Activated naive CD4-positive, alpha-beta T cell treated with Interleukin-2 at 50 U/mL for 16 hours (primary cell): ENCODE data around the gene ANAPC5.
"Not testable (repeated sequence)": the region's sequence is repeated elsewhere in the genome, so short reads cannot be mapped to it uniquely, and the experiment has no call there.

ENCODE experiments used
- DNase-seq: peaks from one replicate; pipeline ENCODE4 v3.0.0-alpha.2; 2020

Gene ANAPC5

DNA sequence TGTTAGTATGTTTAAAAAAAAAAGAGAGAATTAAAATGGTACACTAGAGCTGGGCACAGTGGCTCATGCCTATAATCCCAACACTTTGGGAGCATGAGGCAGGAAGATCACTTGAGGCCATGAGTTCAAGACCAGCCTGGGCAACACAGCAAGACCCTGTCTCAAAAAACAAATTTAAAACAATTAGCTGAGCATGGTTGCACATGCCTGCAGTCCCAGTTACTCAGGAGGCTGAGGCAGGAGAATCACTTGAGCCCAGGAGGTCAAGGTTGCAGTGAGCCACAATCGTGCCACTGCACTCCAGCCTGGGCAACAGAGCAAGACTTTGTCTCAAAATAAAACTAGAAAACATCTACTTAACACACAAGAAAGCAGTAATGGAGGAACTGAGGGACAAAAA is 42.0 kb downstream of the ANAPC5 start:
- DNase-seq, result not testable (repeated sequence)

DNA sequence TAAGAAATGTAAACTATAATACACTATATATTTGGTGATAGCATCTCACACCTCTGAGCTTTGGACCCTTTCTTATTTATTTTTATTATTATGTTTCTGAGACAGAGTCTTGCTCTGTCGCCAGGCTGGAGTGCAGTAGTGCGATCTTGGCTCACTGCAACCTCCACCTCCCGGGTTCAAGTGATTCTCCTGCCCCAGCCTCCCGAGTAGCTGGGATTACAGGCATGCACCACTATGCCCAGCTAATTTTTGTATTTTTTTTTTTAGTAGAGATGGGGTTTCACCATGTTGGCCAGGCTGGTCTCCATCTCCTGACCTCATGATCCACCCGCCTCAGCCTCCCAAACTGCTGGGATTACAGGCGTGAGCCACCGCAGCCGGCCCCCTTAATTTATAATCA is 44.8 kb downstream of the ANAPC5 start:
- DNase-seq, result not testable (repeated sequence)

DNA sequence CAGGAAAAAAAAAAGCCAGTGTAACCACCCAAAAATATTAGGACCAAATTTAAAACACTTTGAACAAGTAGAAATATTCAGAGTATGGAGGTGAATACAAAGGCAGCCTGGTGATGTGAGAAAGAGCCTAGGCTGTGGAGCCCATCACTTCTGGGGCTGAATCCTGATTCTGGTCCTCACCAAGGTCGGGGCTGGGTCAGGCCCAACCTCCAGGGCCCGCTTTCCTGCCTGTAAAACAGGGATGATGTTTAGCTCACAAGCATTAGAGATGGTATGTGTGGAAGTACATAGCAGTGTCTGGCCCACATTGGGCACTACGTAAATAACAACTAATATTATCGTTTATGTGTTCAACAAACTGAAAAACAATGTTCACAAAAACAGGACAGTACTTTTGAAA is 47.9 kb downstream of the ANAPC5 start:
- DNase-seq, result no peak

DNA sequence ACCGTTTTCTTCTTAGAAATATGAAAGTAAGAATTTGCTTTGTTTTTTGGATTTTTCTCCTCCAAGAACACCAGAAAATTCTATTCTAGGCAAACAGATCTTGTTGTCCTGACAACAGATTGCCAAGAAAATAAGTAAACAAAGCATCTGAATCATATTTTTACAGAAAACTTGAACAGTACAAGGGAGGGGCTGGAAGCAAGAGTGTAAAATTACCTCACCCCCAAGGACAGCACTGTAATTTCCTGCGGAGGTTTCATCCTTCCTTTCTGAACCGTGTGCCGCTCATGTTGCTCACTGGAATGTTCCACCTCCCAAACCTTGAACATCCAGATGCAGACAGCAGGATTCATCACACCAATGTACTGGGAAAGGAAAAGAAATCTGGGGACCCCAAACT is 50.3 kb downstream of the ANAPC5 start:
- no peak for DNase-seq

DNA sequence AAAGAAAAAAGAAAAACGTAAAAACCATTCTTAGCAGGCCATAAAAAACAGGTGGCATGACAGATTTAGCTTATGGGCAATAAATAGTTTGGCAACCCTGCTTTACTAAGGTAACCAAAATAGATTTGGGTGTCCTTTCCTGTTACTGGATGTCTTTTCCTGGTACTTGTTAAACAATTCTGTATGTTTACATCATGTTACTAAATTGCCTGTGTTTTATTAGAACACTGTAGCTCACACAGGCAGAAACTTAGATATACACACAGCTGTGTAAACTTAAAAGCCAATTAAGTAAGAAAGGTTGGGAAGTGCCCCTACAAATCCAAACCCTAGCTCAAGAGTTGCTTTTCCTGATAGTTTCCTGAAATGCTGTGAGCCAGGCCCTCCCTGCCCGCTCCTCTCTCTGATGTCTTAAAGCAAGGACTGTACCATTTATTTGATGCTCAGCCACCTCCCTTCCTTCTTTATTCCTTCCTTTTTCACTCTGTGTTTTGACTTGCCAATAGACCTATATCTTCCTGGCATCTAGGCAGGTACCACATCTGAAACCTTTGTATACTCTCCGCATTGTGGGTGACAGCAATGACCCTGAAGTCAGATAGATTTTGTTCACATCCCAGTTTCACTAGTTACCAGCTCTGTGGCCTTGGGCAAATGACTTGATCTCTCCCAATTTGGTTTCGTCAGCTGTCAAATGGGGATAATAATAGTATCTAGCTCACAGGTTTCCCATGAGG is 52.0 kb downstream of the ANAPC5 start:
- DNase-seq, result no peak

DNA sequence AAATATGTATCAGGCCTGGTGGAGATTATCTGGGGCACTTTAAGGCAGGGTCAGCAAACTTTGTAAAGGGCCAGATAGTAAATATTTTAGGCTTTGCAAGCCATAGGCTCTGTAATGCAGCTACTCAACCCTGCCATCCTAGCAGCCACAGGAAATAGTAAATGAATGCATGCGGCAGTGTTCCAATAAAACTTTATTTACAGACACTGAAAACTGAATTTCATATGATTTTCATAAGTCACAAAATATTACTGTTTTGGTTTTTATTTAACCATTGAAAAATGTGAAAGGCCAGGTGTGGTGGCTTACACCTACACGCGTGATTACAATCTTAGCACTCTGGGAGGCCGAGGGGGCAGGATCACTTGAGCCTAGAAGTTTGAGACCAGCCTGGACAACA is 52.5 kb downstream of the ANAPC5 start:
- no peak for DNase-seq

DNA sequence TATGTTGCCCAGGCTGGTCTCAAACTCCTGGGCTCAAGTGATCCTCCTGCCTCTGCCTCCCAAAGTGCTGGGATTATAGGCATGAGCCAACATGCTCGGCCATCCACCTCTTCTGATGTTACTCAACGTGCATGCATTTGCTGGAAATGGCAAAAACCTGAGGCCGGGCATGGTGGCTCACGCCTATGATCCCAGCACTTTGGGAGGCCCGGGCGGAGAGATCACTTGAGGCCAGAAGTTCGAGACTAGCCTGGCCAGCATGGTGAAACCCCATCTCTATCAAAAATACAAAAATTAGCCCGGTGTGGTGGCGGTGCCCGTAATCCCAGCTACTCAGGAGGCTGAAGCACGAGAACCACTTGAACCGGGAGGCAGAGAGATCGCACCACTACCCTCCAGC is 53.8 kb downstream of the ANAPC5 start:
- not testable (repeated sequence) for DNase-seq

DNA sequence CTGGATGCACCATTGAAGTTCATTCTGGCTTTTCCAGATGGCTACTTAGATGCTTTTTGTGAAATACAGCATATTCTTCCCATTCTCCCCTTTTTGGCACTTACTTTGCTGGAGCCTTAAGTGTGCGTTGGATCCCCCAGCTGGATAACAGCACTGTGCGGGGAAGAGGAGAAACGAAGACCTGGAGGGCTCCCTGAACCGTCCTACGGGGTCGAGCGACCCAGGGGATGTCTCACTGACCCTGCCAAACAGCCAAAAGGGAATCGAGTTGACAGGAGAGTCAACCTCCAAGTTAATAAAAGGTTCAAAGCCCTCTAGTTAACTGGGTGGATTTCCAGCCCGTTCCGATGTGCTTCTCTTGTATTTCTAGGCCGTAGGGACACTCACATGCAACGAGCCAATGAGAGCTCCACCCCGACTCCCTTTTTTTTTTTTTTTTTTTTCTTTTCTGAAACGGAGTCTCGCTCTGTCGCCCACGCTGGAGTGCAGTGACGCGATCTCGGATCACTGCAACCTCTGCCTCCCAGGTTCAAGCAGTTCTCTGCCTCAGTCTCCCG is 54.7 kb downstream of the ANAPC5 start:
- peak; percentile 64 for DNase-seq

DNA sequence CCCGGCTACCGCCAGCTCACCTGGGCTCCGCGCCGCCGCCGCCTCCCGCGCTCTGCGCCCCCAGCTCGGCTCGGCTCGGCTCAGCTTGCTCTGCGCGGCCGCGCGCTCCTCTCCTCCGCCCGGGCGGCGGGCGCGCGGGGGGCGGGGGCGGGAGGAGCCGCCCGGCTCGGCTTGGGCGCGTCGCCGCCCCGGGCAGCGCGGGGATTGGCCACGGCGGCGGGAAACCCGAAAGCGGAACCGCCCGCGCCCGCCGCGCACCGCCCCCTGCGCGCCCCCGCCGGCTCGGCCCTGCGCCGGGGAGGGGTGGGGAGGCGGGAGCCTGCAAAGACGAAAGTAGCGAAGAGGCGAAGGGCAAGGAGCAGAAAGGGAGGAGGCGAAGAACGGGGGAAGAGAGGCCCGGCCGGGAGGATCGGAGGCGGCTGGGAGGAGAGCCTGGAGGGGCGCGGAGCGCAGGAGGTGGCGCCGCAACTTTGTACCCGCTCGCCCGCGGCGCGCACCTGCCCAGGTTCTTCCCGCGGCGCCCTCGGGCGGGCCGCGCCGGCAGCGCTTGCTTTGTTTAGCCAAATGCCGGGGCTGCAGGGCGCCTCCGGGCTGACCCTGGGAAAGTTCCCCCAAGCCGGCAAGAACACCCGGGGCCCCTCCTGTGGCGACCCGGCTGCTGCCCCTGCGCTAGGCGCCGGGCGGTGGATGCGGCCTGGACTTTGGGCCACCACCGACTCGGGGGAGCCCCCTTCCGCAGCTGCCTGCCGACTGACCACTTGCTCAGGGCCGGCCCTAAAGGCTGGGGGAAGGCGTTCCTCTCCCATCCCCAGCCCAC is 55.4 kb downstream of the ANAPC5 start, which contains the start of gene CAMKK2:
TSS of gene CAMKK2 (minus strand) at position 92 of the 817 bp plus-strand sequence. CDS start 22,183 bp downstream, outside the sequence.
- peak; percentile 89 for DNase-seq

DNA sequence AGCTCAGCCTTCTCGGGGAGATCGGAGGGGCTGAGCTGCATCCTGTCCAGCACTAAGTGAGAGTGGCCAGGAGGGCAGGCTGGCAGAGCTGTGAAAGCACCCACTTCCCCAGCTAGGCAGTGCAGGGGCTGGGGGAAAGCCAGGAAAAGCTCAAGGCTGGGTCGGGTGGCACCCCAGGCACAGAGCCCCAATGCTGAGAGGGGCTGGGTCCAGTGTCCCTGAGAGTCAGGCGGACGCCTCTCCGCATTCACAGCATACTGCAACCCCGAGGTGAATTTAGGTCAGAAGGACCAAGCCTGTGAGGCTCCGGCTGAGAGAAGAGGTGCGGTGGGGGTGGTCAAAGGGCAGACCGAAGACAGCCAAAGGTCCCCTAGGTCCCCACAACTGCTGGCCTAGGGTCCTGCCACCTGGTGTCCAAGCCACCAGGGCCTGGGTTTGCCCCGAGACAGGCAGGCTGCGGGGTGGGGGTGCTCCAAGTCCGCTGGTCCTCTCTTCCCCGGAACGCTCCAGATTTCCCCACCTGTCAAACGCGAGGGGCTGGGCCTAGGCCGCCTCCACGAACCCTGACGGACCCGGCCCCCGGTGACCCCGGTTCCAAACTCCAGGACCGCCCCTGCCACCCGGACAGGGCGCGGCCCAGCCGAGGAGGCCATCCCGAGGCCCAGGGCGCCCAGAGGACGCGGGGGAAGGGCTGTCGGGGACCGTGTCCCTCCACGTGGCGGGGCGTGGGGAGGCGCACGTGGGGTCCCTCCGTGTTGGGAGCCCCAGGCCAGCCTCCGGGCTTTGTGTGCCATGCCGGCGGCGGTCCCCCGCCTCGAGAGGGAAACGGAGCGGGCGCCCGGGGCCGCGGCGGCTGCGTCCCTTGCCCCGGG is 56.2 kb downstream of the ANAPC5 start:
- no peak for DNase-seq

DNA sequence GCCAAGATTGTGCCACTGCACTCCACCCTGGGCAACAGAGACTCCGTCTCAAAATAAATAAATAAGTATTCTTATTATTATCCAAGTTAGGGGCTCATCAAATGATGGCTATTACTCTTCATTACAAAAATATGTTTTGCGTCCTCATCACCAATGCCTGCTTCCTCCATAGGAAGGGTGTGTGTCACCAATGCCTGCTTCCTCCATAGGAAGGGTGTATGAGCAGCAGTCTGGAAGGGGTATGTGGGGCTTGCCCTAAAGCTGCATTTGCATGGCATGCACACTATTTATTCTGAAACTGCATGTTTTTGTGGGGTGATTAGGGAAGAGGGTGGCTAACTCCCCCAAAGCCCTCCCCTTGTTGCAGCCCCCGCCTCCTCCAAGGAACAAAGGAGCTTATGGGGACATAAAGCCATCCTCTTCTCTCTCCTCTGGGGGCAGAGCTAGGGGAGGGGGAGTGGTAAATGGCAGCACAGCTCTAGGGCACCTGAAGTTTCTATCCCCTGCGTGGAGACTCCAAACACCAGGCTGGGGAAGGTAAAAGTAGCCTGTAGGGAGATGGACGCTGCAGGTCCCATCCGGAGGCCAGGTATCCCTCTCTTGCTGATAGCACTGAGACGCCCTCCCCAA is 57.0 kb downstream of the ANAPC5 start:
- peak; percentile 4 for DNase-seq

DNA sequence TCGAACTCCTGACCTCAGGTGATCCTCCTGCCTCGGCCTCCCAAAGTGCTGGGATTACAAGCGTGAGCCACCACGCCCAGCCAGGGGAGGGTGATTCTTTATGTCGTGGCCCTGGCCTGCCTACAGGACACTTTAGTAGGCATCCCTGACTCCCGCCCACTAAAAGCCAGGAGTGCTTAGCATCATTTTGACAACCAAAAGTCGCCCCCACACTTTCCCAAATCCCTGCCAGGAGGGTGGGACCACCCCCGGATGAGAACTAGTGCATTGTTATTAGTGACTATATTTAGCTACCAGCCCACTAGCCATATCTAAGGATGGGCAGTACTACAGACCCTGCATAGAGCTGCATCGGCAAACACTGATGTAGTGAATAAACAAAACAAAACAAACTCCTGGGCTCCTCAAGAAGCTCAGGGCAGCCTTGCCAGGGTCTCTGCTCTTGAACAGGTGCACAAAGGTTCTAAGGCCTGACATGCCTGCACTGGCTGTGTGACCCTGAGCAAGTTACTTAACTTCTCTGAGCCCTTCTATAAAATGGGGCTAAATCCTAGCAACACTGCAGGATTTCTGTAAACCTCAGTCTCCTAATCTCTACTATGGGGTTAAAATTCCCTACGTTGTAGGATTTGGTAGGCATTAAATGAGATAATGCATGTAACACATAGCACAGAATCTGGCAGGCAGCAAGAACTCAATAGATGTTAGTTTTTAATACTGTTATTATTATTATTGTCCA is 57.9 kb downstream of the ANAPC5 start:
- DNase-seq, result no peak

DNA sequence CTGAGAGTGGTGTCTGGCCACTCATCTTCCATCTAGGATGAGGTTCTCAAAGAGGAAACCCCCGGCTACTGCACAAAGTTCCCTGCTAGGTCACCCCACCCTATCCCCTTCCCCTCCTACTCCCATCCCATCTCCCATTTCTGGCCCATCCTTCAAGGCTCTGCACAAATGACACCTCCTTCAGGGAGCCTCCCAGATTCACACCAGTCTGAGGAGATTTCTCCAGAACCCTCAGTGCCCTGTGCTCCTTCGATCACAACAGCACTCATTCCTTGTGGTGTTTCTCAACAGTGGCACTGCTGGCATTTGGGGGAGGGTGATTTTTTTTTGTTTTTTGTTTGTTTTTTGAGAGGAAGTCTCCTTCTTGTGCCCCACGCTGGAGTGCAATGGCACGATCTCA is 58.6 kb downstream of the ANAPC5 start:
- no peak for DNase-seq

DNA sequence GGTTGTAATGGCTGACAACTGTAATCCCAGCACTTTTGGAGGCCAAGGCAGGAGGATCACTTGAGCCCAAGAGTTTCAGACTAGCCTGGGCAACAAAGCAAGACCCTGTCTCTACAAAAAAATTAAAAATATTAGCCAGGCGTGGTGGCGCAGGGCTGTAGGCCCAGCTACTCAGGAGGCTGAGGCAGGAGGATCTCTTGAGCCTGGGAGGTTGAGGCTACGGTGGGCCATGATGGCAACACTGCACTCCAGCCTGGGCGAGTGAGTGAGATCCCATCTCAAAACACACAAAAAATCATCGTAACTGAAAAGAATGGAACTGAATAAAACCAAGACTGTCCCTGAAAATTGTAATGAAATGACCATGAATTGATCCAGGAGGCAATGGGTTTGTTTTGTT is 61.8 kb downstream of the ANAPC5 start:
- no peak for DNase-seq

DNA sequence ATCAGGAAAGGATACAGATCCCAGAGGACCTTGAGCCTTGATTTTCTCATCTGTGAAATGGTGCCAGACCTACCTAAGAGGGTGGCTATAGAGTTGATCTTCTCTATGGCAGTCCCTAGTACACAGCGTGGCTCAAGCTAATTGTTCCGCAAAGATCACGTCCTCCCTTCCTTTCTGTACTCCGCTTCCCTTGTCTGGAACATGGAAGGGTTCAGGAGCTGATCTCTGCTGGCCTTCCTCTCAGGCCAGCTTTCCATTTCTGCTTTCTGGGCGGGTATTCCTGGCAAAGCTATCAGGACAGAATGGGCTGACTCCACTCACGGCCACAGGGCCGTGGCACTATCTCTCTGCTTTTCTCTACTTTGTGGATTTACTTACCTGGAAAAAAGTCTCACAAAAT is 62.2 kb downstream of the ANAPC5 start:
- no peak for DNase-seq

DNA sequence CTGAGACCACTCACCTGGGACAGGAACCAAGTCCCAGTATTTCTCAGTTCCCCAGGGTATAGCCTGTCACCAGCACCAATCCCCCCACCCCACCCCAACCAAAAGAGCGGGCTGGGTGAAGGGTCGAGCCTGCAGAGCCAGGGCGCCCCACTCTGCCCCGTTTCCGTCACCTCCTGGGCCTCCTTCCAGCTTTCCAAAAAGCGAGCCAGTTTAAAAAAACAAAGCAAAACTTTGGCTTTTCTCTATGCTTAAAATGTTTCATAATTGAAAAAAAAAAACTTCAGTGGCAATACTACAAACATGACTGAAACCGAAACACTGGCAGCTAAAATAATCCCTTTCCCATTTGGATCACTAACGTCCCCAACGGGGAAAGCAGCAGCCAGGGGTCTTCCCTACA is 63.2 kb downstream of the ANAPC5 start:
- no peak for DNase-seq

DNA sequence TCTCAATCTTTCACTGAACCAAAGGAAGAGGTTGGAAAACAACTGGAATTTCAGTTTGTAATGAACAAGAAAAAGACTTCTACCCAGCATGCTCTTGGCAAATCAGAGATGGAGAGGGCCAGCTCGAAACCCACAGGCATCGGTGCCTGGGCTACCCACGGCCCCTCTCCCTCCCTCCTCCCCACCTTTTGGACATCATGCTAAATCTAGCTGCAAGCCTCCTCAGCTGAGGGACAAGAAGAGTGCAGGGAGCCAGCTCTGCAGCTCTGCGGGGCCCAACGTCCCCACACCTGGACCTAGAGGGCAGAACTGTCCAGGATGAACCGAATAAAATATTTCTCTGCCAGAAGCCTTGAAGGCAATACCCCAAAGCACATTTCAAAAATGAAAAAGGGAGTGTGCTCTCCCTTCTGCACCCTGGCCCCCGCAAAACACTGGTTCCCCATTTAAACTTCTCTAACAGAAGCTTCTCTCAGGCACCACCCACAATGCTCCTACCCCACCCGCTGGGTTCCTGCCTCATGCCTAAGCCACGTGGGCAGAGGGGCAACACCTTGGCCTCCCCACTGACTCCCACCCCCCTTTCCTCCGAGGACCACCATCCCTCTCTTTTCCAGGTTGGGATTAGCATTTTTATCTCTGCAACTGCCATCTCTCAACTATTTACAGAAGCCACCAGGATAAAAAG is 63.9 kb downstream of the ANAPC5 start:
- DNase-seq, result no peak

DNA sequence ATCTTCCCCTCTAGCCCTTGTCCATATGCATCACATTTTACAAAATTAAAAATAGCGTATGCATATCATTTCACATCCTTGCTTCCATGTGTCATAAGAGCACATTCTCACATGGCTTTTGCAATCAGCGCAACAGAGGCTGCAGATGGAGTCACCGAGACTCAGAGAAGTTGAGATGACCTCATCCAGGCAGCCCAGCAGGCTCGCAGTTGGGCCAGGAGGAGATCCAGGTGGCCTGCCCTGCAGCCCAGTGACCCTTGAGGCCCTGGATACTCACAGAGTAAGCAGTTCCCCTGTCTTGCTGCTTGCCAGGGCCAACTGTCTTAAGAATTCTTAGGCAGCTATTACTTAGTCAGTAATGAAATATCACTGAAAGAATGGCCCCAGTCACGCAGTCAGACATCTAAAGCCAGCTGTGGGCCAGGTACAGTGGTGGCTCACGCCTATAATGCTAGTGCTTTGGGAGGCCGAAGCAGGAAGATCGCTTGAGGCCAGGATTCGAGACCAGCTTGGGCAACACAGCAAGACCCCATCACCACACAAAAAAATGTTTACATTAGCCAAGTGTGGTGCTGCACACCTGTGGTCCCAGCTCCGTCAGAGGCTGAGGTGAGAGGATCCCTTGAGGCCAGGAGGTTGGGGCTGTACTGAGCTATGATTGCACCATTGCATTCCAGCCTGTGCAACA is 64.8 kb downstream of the ANAPC5 start:
- no peak for DNase-seq

DNA sequence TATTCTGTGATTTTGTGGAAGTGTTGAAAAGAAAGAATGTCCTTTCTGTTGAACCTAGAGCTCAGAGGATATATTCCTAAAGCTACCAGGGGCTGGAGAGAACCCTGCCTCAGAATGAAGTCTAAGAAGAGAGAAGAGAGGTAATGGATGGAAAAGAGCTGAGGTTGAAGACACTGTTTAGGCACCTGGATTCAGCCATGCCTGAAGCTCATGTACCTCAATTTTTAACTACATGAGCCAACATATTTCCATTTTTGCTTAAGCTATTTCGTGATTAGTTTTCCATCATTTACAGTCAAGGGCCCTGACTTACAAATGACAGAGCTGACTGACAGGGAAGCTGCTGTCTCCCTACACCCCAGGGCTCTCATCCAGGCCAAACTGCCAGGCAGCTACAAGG is 66.4 kb downstream of the ANAPC5 start:
- no peak for DNase-seq
